Right renal pelvis (tissue), 4 donors: ENCODE data around the gene AKR1B1. TPM values are rescaled to one million over a fixed set of nuclear protein-coding genes. Genes with fewer than 3 reads are reported as not detected.
A peak's percentile ranks its signal among the peaks of the same experiment; 100 is the strongest.
"Not testable (repeated sequence)": the region's sequence is repeated elsewhere in the genome, so short reads cannot be mapped to it uniquely, and the experiment has no call there.

Experiments used
- DNase-seq, 4 donors: peaks; one replicate each; pipeline ENCODE4 v3.0.0-alpha.2; 2013; ENCODE audit warnings: low read depth in 4 of 4, low spot score in 3 of 4, missing footprints in 1 of 4
- polyA plus RNA-seq, 4 donors: library from polyadenylated mRNA; unstranded; fragments of 120-200 nt; gene quantifications; one replicate each; pipeline ENCODE4 v1.2.1, GENCODE V29; 2013; ENCODE audit not compliant: insufficient read length in 4 of 4

Gene AKR1B1
- 100 to 1,000 TPM; 102 to 111 (median 106) TPM for polyA plus RNA-seq

DNA sequence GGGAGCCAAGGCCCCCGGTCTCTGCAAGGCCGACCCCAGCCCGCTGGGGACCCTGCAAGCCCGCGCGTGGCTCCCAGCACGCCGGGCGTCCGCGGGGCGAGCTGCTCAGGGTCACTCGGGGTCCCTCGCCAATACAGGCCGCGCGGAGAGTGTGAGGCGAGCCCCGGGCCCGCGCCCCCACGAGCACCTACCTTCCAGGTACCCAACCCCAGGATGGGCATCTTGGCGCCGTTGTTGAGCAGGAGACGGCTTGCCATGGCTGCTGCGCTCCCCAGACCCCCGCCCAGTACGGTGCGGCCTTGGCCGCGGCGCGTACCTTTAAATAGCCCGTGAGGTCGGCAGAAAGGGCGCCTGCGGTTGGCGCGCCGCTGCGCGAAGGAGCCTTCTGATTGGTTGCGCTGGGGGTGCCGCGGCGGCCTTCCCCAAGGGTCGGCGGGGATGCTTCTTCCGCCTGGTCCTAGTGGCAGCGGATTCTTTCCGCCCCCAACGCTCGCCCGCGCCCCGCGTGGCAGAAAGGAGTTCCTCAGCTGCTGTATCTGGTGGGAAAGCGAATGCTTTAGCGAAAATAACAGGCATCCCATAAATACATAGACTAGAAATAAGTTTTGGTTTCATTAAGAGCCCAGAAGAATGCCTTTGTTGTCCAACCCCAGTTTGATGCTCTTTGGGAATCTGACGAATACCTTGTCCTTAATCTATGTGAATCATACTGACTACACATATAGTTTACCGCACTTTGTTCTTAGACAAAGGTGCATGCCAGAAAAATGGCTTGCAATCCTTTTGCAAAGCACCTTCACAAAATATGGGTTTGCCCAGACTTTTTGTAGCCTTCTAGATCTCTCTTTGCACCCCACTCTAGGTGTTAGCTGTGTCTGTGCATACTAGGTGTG is at the start of gene AKR1B1:
AKR1B1 (minus strand) TSS at position 295 of the 893 bp plus-strand sequence; CDS start at position 257, 38 bp downstream.
- peak; percentile 63 to 83 (median 74) for DNase-seq

DNA sequence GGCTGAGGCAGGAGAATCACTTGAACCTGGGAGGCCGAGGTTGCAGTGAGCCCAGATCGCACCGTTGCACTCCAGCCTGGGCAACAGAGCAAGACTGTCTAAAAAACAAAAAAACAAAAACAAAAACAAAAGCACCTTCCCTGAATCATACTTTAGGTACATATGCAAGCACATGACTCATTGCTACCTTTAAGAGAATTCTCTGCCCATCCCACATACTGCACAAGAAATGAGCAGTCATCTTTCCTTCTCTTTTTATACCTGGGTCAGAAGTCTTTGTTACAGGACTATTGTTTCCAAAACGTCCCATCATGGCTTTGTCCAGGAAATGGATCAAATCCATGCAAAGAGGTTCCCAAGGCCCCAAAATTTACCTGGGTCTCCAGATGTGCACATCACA is 47.0 kb upstream of the AKR1B1 start:
- DNase-seq: no peak

DNA sequence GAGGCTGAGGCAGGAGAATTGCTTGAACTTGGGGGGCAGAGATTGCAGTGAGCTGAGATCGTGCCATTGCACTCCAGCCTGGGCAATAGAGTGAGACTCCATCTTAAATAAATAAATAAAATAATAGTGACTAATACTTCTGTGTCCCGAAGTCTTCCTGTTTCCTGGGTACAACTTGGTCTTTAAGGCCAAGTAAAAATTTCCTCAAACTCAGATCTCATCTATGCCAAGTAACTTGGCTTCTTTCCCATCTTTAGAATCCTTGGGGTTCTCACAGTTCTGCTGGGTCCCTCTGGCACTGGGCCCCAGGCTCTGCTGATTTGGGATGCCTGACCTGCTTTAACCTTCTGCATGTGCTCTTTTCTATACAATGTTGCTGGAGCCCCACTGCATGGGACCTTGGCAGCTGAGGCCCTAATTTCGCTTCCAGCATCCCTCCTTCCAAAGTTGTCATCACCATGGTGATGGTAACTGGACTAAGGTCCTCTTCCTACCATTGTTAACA is 45.8 kb upstream of the AKR1B1 start:
- no peak for DNase-seq

DNA sequence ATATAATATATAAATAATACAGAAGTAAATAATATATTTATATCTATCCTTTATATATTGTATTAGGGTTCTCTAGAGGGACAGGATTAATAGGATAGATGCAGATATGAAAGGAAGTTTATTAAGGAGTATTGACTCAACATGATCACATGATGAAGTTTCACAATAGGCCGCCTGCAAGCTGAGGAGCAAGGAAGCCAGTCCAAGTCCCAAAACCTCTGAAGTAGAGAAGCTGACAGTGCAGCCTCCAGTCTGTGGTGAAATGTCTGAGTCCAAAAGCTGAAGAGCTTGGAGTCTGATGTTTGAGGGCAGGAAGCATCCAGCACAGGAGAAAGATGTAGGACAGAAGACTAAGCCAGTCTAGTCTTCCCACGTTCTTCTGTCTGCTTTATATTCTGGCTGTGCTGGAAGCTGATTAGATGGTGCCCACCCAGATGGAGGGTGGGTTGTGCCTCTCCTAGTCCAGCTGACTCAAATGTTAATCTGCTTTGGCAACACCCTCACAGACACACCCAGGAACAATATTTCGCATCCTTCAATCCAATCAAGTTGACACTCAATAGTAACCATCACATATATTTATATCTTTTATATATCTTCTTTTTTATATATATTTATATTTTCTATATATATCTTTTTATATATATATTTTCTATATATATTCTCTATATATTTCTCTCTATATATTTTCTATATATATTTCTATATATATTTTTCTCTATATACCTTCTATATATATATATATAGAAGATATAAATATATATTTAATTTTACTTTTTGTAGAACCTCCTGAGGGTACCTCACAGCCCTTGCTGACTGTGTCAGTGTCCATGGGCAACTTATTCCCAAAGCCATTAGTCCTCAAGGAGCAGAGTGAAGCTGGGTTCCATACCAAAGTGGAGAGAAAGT is 43.8 kb upstream of the AKR1B1 start:
- no peak for DNase-seq

DNA sequence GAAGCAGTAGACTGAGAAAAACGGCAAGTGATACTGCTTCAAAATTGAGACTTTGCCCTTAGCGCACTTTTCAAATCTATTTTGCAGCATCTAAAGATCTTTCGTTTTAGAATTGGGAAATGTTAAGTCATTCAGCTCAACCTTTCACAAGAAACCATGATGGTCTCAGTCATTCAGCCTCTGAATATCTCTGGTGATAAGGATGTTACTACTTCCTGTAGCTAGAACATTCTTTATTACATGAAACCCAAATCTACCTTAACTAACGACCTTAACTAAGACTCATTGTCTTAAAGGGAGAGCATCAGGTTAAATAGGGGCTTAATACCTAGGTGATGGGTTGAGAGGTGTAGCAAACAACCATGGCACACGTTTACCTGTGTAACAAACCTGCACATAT is 42.1 kb upstream of the AKR1B1 start:
- DNase-seq: no peak

DNA sequence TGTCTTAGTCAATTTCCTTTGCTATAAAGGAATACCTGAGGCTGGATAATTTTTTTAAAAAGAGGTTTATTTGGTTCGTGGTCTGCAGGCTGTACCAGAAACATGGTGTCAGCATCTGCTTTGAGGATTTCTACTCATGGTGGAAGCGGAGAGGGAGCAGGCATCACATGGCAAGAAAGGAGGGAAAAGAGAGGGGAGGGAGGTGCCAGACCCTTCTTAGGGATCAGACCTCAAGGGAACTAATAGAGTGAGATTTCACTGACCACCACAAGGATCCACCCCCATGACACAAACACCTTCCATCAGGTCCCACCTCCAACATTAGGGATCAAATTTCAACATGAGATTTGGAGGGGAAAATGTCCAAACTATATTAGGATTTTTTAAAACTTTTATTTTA is 41.5 kb upstream of the AKR1B1 start:
- DNase-seq: no peak

DNA sequence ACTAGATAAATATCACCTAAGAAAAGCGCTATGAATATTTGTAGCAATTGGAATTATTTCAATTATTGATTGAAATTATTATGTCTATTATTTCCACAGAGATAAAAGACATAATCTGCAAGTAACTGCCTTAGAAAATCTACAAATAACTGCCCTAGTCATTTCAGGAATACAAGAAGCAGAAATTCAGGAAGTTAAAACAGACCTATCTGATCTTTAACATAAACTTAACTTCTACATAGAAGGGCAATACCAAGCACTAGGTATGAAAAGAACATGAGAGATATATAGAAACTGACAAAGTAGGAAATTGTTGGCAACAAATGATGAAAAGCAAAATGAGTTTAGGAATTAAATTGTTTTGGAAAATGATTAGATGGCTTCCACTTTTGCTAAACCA is 36.6 kb upstream of the AKR1B1 start:
- DNase-seq: no peak

DNA sequence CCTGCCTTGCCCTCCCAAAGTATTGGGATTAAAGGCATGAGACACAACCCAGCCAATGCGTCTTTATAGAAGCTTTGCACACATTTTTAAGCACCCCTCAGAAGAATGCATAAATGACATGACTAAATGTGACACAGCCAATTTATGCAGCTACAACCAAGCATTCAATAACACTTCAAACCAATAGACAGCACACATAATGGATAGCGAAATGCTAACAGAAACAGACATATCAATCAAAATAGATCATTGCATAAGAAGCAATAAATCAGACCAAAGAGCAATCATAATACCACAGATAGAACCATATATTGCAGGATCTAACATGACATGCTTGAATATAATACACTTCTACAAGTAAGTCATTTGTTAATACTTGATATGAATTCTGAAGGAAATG is 34.2 kb upstream of the AKR1B1 start:
- no peak for DNase-seq

DNA sequence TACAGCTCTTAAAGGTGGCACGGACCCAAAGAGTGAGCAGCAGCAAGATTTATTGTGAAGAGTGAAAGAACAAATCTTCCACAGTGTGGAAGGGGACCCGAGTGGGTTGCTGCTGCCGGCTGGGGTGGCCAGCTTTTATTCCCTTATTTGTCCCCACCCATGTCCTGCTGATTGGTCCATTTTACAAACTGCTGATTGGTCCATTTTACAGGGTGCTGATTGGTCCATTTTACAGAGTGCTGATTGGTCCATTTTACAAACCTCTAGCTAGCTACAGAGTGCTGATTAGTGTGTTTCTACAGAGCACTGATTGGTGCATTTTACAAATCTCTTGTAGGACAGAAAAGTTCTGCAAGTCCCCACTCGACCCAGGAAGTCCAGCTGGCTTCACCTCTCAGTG is 28.8 kb upstream of the AKR1B1 start:
- not testable (repeated sequence) for DNase-seq

DNA sequence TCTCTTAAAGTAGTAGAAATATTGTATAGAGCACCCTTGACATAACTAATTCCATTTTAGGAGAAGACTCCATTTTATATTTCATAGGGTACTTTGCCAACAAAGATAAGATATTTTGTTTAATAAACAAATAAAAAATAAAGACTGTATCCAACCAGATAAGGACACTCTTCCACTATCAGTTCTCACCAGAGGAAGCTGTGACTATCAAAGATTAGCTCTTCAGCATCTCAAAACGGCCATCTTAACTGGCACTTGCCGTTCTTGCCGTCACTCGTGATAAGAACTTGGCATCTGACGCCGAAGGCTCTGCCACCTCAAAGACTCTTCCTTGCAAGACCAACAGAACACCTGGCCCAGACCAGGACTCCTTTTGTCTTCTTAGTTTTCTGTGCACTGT is 26.3 kb upstream of the AKR1B1 start:
- DNase-seq: no peak

DNA sequence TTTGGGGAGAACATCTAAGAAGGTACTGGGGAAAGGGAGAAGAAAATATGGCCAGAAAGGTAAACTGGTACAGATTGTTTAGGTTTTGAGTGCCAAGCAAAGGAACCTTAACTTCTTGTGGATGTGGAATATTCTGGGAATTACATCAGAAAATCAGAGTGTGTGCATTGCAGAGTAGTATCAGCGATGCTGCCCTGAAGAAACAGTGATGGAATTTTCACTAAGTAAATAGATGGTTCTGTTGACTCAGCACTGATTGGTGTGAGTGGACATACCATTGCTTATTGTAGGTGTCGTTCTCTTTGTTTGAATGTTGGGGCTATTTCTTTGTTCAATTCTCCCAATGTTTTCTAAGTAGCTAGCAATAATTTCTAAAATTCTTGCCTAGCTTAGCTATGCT is 24.4 kb upstream of the AKR1B1 start:
- DNase-seq: no peak

DNA sequence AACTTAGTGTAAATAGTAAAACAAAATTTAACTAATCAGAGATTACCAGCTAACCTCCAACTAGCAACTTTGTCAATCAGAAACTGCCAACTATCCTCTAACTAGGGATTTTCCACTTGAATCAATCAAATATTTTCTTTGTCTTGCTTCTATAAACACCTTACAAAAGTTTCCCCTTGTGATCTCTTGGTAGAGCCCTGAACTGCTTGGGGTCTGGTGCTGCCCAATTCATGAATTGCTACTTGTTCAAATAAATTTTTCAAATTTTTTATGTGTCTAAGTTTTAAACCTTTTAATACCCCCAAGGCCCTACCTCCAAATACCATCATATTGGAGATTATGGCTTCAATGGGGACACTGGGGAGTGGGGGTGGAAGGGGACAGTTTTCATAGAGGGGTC is 24.0 kb upstream of the AKR1B1 start:
- DNase-seq: no peak

DNA sequence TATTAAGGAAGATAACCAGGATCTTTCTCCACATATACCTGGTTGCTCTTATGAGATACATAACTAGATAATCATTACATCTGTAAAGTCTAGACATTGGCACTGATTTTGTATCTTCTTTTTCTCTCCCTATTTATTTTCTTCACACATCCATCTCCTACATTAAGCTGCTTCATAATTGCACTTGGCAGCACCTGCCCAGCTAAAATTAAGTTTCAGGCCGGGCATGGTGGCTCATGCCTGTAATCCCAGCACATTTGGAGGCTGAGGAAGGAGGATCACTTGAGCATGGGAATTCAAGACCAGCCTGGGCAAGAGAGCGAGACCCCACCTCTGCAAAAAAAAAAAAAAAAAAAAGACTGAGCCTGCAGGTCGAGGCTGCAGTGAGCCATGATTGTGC is 22.3 kb upstream of the AKR1B1 start:
- DNase-seq: no peak

DNA sequence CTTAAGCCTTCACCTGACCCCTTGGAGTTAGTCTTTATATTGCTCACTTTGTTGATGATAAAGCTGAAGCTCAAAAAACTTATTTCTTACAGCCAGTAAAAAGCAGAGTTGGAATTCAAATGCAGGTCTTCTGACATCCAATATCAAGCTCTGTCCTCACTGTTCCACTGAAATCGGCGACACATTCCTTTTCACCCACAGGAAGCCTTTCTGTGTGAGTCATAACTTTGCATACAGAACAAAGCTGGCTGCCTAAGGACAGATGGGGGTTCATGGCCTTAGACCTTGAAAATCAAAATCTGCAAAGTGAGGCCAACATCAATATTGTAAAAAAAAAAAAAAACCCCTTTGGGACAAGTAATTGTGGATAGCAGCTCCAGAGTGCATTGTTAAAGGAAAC is 21.8 kb upstream of the AKR1B1 start:
- no peak for DNase-seq

DNA sequence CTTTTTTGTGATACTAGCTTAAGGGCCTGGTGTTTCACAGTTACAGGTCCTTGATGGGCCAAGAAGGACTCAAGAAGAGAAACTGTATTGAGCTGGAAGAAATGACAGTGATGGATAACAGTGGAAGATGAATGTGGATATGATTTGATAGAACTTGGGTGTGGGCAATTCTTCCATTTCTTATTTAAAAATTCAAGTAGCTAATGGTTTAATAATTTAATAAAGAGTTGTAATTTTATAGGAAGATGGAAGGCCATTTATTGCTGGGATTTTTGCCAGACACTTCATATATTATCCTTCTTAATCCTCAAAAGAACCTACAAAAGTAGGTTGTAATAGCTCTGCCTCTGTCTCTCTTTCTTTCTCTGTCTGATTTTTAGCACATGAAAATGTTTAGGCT is 21.3 kb upstream of the AKR1B1 start:
- no peak for DNase-seq

DNA sequence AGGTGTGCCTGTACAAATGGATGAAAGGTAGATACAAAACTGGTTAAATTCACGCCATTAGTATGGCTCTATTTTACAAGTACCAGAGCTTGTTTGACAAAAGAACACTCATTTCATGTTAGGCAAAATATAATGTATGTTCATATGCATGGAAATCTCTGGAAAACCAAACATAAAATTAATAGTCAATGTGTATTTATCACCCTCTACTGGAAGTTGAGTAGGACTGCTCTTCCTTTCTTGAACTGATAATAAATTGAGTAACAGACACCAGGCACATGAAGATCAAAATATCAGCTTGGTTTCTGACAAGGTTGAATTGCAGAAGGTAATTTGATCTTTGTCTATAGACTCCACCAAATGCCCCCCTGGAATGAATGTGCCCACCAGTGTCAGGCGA is 19.8 kb upstream of the AKR1B1 start:
- no peak for DNase-seq

DNA sequence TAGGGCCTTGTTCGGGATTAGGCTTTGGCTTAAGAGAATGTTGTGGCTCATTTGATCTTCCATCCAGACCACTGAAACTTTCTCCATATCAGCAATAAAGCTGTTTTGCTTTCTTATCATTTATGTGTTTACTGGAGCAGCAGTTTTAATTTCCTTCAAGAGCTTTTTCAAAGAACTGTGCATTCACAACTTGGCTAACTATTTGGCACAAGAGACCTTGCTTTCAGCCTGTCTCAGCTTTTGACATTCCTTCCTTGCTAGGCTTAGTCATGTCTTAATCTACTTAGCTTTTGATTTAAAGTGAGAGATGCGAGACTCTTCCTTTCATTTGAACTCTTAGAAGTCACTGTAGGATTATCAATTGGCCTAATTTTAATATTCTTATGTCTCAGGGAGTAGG is 19.1 kb upstream of the AKR1B1 start:
- DNase-seq: no peak

DNA sequence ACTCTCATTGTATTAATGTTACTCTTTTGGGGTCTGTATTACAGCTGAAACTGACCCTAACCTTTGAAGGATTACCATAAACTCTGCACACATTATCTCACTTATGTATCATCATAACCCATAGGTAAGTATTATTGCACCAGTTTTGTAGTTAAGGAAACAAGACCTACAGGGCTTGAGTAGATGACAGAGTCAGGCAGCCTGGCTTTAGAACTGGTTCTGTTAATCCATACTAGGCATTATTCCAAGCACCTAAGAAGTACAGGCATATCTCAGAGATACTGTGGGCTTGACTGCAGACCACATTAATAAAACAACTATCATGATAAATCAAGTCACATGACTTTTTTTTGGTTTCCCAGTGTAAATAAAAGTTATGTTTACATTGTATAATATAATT is 17.1 kb upstream of the AKR1B1 start:
- DNase-seq: no peak

DNA sequence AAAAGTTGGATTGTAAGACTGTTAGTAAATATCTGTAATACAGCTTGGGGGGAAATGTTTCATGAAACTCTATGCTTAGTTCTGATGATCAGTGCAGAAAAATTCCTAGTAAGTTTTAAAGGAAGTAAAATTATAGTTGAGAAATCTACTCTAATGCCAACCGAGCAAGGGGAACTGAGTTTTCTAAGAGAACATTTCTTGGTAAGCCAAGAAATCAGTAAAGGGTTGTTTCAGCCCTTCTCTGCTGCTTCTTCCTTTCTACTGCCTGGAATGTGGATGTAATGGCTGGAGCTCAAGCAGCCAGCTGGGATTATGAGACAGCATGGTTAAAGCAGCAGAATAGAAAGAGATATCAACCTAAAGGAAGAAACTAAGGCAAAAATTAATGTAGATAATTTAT is 15.9 kb upstream of the AKR1B1 start:
- no peak for DNase-seq

DNA sequence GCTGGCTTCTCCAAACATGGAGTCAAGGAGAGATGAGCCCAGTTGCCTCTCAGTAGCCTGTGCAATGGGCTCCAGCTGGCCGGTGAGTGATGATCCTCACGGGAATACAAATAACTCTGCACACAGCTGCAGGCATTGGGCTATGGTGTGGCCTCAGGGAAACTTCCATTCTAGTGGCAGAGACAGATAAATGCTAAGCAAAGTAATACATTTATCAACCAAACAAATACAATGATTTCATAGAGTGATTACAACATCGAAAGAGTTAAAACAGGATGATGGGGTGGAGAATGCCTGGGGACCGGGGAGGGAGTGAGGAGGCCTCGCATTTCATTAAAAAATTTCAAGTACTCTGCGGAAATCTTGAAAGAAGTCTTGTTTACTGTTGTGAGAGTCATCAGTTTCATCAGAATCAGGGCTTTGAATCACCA is 15.0 kb upstream of the AKR1B1 start:
- no peak for DNase-seq

DNA sequence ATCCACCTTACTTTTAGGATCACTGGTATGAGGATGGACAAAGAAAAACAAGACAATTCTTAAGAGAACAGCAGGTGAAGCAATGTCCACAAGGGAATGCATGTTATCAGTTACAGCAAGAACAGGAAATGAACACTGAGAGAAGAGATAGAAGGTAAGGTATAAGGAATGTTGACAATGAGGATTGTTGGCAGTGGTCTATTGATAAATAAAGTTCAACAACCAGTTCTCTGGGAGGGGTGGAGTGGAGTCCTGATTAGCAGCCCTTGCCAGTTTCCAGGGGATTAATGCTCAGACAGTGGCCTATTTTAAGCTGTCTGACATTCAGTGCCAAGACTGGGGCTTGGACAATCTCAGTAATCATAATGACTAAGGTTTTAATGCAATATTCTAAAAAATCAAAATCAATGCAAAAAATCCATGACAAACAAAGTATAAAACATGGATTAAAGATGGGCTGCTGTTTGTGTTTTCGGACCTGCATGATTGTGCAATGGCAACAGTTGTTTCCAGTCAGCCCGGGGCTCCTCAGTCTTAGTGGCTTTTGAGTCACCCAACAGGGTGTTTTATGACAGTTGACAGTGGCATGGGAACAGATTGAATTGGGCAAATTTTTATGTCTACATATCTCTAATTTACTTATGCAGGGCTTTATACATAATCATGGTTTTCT is 13.8 kb upstream of the AKR1B1 start:
- DNase-seq: no peak
